Gastrocnemius medialis (tissue), 4 donors: ENCODE measurements around the gene CLUH. TPM values are rescaled to one million over a fixed set of nuclear protein-coding genes. Genes with fewer than 3 reads are reported as not detected.

ENCODE experiments used
- ATAC-seq, 2 donors: fragments of 150-250 bp; one replicate each; pipeline ENCODE4 v1.9.1; 2016
- DNase-seq, 2 donors: peaks; one replicate each; pipeline ENCODE4 v3.0.0-alpha.2; 2019
- H3K27ac ChIP-seq, 4 donors: fragments of 200-600 bp; sonication (generic); 1 replicate in 1 of 4; 2 replicates in 3 of 4; pipeline ENCODE4 v1.5.1; 2016 to 2018; ENCODE audit warnings: mild to moderate bottlenecking in 2 of 4, moderate library complexity in 1 of 4
- H3K27me3 ChIP-seq, 3 donors: fragments of 200-600 bp; sonication (generic) in 2 of 3; 1 replicate in 1 of 3; 2 replicates in 2 of 3; pipeline versions ENCODE4 v1.5.1 to v1.6.0; 2016 to 2019; ENCODE audit warnings: mild to moderate bottlenecking in 1 of 3, moderate library complexity in 1 of 3
- H3K36me3 ChIP-seq, 2 donors: fragments of 200-600 bp; sonication (generic) in 1 of 2; one replicate each; pipeline ENCODE4 v1.5.1; 2017 to 2018
- H3K4me1 ChIP-seq, 2 donors: fragments of 200-600 bp; sonication (generic) in 1 of 2; one replicate each; pipeline ENCODE4 v1.5.1; 2016 to 2017; ENCODE audit warnings: mild to moderate bottlenecking in 2 of 2
- H3K4me3 ChIP-seq, 4 donors: fragments of 200-600 bp; sonication (generic) in 3 of 4; 1 replicate in 1 of 4; 2 replicates in 3 of 4; pipeline ENCODE4 v1.5.1; 2016 to 2019; ENCODE audit warnings: mild to moderate bottlenecking in 2 of 4
- H3K9me3 ChIP-seq, 3 donors: fragments of 200-600 bp; sonication (generic) in 2 of 3; 1 replicate in 1 of 3; 2 replicates in 2 of 3; pipeline ENCODE4 v1.5.1; 2016 to 2019
- POLR2A ChIP-seq, 2 donors: fragments of 450-650 bp; IDR thresholded peaks; one replicate each; pipeline ENCODE4 v1.6.1; 2017; ENCODE audit warnings: antibody characterized with exemption in 2 of 2, mild to moderate bottlenecking in 2 of 2, moderate library complexity in 2 of 2
- in situ Hi-C, 4 donors: fragments of 200-750 bp; cut with MboI; loops; one replicate each; pipeline versions ENCODE4 v1.15.0 to v1.8.0; 2017; ENCODE audit warnings: low sequenced_read_pairs in 4 of 4
- intact Hi-C: fragments of 100-400 bp; cut with DNase I; formaldehyde crosslinking; loops from one replicate; pipeline ENCODE4 v1.15.1; 2023; ENCODE audit warnings: low total_unique reads
- total RNA-seq, 4 donors: library from RNA; depleted of rRNA; stranded (reverse); fragments of >200 nt; gene quantifications; one replicate each; pipeline versions ENCODE4 v1.1.0 to v1.2.3, GENCODE V29; 2016
- TF ChIP-seq, protein P1 (sequence below), 5 experiments: fragments of 450-650 bp in 3 of 5; fragments of 200-600 bp in 2 of 5; sonication (generic) in 2 of 5; IDR thresholded peaks in 4 of 5; conservative IDR thresholded peaks in 1 of 5; 1 replicate in 4 of 5; 2 replicates in 1 of 5; pipeline ENCODE4 v1.5.1; 2016 to 2019; ENCODE audit warnings: antibody characterized with exemption in 5 of 5, mild to moderate bottlenecking in 3 of 5, moderate library complexity in 3 of 5

CLUH gene
- total RNA-seq, 4 donors from 2014 or later: 104 to 286 (median 211) TPM

DNA sequence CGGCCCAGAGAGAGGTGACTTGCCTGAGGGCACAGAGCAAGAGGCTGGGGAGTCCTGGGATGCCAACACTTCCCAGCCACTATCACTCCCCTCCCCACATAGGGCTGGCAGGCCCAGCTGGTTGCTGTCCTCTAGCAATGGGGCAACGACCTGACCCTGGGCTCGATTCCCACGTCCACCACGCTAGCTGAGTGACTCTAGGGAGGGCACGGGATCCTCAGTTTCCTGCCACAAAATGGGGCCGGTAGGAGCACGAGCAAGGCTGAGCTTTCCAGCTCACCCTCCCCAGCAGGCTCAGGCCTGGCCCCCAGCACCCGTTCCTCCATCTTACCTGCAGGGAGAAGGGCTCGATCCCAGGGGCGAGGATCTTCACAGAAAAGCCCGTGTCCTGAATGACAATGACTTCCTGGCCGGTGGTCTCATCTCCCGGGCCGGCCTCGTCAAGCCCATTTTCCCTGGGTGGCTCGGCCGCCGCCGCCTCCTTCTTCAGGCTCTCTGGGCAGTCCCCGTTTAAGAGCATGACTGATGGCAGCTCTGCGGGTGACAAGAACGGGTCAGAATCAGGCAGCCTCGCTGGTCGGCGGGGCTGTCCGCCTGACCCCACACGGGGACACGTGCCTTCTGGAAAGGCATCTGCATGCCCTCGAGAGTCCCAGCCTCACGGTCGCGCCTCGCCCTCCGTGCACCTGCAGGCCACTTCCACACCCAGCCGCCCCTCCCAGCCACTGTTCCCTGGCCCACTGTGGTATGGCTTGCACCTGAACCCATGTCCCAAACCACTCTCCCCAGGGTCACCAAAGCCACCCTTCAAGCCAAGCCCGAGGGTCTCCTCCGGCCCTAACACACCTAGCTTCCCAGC is 7.3 kb downstream of the CLUH start:
- Histone ChIP-seq H3K9me3 (no peaks in the 10 kb centered on the region), H3K4me3 (no peak overlapping the region), H3K4me1 (peaks cover 39 to 48% of the 10 kb centered on the region in 2 donors), H3K27me3 (no peaks in the 10 kb centered on the region), H3K36me3 (peaks cover 0 to 39% of the 10 kb centered on the region in 2 donors), H3K27ac (peak overlapping the region; percentile 42 to 98 (median 96))
- intact Hi-C loops: no loop called here
- no peak for ATAC-seq
- DNase-seq: peak in 1 of 2 donors; percentile 54
- in situ Hi-C loops: loop anchor here in 1 of 4 donors (25.0 kb wide), 1 partner anchor 292 kb away; the partner anchor contains the start of gene MNT
- TF ChIP-seq, protein P1, sequence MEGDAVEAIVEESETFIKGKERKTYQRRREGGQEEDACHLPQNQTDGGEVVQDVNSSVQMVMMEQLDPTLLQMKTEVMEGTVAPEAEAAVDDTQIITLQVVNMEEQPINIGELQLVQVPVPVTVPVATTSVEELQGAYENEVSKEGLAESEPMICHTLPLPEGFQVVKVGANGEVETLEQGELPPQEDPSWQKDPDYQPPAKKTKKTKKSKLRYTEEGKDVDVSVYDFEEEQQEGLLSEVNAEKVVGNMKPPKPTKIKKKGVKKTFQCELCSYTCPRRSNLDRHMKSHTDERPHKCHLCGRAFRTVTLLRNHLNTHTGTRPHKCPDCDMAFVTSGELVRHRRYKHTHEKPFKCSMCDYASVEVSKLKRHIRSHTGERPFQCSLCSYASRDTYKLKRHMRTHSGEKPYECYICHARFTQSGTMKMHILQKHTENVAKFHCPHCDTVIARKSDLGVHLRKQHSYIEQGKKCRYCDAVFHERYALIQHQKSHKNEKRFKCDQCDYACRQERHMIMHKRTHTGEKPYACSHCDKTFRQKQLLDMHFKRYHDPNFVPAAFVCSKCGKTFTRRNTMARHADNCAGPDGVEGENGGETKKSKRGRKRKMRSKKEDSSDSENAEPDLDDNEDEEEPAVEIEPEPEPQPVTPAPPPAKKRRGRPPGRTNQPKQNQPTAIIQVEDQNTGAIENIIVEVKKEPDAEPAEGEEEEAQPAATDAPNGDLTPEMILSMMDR (IDR thresholded peaks at IDR 0.05 in 4 of 5, conservative IDR thresholded peaks at IDR 0.05 in 1 of 5): no peak
- no peak for TF ChIP-seq POLR2A (IDR thresholded peaks at IDR 0.05)

DNA sequence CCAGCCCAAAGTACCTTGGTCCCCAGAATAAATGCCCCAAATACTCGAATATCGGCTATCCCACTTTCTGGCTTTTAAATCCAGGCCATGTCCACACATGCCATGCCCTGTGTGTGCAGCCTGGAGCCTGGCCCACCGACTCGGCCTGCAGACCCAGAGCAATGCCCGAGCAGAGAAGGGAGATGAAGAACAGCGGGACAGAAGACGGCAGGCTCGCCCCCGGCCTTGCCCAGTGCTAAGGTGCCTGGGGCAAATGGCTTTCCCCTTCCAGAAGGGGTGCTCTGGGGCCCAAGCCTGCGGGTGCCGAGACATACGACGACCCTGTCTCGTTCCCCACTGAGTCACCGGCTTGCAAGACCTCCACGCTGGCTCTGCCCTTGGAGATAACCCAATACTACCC is 8.0 kb downstream of the CLUH start:
- Histone ChIP-seq H3K36me3 (peaks cover 0 to 41% of the 10 kb centered on the region in 2 donors), H3K27me3 (no peaks in the 10 kb centered on the region), H3K4me1 (peaks cover 38 to 41% of the 10 kb centered on the region in 2 donors), H3K4me3 (no peak overlapping the region), H3K9me3 (no peaks in the 10 kb centered on the region), H3K27ac (peak overlapping the region; percentile 42 to 98 (median 96))
- intact Hi-C loops (no loop called here), in situ Hi-C loops (loop anchor here in 1 of 4 donors (25.0 kb wide), 1 partner anchor 291 kb away; the partner anchor contains the start of gene MNT)
- ATAC-seq (no peak), DNase-seq (no peak)
- TF ChIP-seq, protein P1 (IDR thresholded peaks at IDR 0.05 in 4 of 5, conservative IDR thresholded peaks at IDR 0.05 in 1 of 5): no peak

DNA sequence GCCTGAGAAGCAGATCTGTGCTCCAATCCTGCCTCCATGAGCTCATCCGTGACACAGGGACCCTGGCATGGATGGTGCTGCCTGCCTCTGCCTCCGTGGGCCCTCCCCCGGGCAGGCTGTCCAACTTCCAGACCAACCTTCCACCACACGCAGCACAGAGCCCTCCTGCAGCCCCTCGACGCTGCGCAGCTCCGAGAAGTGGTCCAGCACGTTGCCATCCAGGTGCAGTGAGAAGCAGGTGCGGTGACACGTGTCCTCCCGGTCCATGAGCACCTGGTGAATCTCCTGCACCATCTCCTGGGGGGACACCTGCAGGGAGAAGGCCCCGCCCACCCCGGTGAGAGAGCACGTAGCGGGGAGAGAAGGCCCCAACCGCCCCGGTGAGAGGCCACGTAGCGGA is 8.4 kb downstream of the CLUH start:
- Histone ChIP-seq H3K27ac (peak overlapping the region in 3 of 4 donors; percentile 95 to 98 (median 97)), H3K4me3 (no peak overlapping the region), H3K36me3 (peaks cover 0 to 45% of the 10 kb centered on the region in 2 donors), H3K27me3 (no peaks in the 10 kb centered on the region), H3K4me1 (peaks cover 34 to 37% of the 10 kb centered on the region in 2 donors), H3K9me3 (no peaks in the 10 kb centered on the region)
- intact Hi-C loops (no loop called here), in situ Hi-C loops (loop anchor here in 1 of 4 donors (25.0 kb wide), 1 partner anchor 291 kb away; the partner anchor contains the start of gene MNT)
- peak in 1 of 2 donors; percentile 23 for DNase-seq
- no peak for ATAC-seq
- no peak for TF ChIP-seq POLR2A (IDR thresholded peaks at IDR 0.05)

DNA sequence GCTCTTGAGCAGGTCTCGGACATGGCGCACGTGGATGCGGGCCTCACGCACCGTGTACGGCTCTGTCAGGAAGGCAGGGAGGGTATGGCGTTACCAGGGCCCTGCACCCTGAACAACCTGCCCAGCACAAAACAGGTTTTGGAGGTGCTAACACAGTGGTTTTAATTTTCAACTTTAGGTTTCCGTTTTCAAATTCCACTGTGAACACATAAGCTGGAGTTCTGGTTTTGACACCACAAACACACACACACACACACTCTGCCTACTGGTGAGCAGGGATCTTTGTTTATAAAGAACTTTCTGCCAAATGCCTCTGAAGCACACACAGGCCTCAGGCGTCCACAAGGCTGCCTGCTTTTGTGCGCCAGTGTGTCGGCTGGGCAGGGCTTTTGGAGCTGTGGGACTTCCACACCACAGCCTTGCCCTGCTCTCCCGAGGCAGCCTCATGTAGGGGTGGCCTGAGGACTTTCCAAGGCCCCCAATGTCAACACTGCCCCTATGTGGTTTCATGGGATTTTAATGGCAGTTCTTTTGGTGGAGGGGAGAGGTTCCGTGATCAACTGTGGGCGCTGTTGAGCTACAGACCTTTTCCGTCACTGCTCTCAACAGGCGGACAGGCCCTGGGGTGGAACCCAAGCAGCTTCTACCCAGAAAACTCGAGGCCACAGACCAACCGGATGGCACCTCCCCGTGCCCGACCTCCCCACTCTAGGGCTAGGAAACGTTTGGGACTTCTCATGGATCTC is 9.4 kb downstream of the CLUH start:
- Histone ChIP-seq H3K4me1 (peaks cover 29 to 31% of the 10 kb centered on the region in 2 donors), H3K27me3 (no peaks in the 10 kb centered on the region), H3K27ac (peak overlapping the region; percentile 29 to 98 (median 96)), H3K9me3 (no peaks in the 10 kb centered on the region), H3K4me3 (no peak overlapping the region), H3K36me3 (peaks cover 0 to 55% of the 10 kb centered on the region in 2 donors)
- ATAC-seq (no peak), DNase-seq (peak in 1 of 2 donors; percentile 10)
- in situ Hi-C loops (loop anchor here in 1 of 4 donors (25.0 kb wide), 1 partner anchor 290 kb away; the partner anchor contains the start of gene MNT), intact Hi-C loops (no loop called here)
- no peak for TF ChIP-seq POLR2A (IDR thresholded peaks at IDR 0.05)
- TF ChIP-seq, protein P1 (IDR thresholded peaks at IDR 0.05 in 4 of 5, conservative IDR thresholded peaks at IDR 0.05 in 1 of 5): no peak
